Measurements from ENCODE around the gene SRSF3. TPM values are rescaled to one million over a fixed set of nuclear protein-coding genes. Genes with fewer than 3 reads are reported as not detected.
A peak's percentile ranks its signal among the peaks of the same experiment; 100 is the strongest.

SRSF3 gene
- total RNA-seq, 4 donors from 2014 or later = 101 to 156 (median 142) TPM

DNA sequence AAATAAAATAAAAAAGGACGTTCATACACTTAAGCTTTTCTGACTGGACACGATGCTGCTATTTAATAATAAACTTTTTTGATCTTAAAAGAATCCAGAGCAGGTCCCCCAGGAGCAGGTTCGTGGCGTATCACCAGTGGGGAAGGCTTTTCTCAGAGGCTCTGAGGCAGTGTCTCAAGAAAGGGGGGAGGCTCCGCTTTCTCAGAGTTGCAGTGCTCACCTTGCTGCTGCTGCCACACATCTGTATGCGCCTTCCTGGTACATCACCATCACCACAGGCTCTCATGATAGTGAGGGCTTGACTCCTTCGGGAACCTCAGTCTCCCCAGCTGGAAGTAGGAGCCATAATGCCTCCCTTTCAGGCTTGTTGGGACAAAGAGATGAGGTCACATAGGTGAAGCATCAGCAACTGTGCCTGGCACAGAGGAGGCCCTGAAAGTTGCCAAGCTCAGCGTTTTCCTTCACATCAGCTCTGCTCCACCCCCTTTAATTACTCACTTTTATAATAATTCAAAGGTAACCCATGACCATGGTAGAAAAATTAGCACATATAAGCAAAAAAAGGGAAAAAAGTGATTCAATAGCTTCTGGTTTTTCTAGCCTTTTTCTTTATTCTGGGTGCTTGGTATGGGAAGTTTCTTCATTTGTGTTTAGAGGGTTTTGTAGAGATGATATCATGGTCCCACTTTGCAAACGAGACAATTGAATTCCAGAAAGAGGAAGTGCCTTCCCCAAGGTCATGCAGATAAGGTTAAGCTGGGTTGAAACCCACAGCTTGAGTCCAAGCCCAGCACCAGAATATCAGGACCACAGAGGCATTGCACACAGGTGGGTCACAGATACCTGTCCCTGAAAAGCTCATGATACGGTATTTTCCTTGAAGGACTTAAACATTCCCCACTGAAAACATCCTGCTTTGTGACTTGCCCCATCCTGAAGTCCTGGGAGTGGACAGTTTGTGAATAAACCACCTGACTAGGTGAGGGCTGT, 24.5 kb downstream of the SRSF3 start:
- no peak overlapping the region for H3K4me3 ChIP-seq
- peaks cover 0 to 44% (median 9%) of the 10 kb centered on the region in 4 donors for H3K4me1 ChIP-seq
- H3K9me3 ChIP-seq = no peaks in the 10 kb centered on the region
- TF ChIP-seq POLR2A (IDR thresholded peaks at IDR 0.05) = no peak
- TF ChIP-seq, protein P1, sequence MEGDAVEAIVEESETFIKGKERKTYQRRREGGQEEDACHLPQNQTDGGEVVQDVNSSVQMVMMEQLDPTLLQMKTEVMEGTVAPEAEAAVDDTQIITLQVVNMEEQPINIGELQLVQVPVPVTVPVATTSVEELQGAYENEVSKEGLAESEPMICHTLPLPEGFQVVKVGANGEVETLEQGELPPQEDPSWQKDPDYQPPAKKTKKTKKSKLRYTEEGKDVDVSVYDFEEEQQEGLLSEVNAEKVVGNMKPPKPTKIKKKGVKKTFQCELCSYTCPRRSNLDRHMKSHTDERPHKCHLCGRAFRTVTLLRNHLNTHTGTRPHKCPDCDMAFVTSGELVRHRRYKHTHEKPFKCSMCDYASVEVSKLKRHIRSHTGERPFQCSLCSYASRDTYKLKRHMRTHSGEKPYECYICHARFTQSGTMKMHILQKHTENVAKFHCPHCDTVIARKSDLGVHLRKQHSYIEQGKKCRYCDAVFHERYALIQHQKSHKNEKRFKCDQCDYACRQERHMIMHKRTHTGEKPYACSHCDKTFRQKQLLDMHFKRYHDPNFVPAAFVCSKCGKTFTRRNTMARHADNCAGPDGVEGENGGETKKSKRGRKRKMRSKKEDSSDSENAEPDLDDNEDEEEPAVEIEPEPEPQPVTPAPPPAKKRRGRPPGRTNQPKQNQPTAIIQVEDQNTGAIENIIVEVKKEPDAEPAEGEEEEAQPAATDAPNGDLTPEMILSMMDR (IDR thresholded peaks at IDR 0.05) = no peak
- peak overlapping the region in 3 of 4 donors; percentile 15 to 83 (median 42) for H3K27ac ChIP-seq
- no peaks in the 10 kb centered on the region for H3K36me3 ChIP-seq
- peak in 2 of 3 donors; percentile 45 to 62 for DNase-seq
- no peaks in the 10 kb centered on the region for H3K27me3 ChIP-seq

DNA sequence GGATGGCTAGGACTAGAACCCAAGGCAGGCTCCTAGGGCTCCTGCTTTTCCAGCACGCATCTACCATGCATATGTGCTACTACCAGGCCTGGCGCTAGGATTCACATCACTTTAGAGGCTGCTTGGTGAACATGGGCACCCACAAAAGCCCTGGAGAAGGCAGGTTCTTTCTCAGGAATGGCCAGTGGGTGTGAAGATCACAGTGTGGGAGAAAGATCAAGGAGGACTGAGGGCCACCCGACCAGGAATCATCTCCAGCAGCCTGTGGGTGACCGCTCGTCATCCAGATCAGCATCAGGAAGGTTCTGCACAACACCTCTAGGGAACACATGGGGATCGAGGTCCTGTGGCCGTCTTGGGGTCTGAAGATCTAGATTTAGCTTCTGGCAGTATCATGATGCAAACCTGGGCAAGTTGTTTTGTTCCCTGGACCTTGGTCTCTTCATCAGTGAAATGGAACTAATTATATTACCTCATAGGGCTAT, 27.3 kb downstream of the SRSF3 start:
- H3K4me1 ChIP-seq = peaks cover 0 to 59% (median 11%) of the 10 kb centered on the region in 4 donors
- no peaks in the 10 kb centered on the region for H3K27me3 ChIP-seq
- H3K4me3 ChIP-seq = no peak overlapping the region
- H3K9me3 ChIP-seq = no peaks in the 10 kb centered on the region
- H3K36me3 ChIP-seq = no peaks in the 10 kb centered on the region
- peak in 2 of 3 donors; percentile 47 to 59 for DNase-seq
- peak in 1 of 2 donors; percentile 24 for TF ChIP-seq POLR2A (IDR thresholded peaks at IDR 0.05)
- TF ChIP-seq, protein P1 (IDR thresholded peaks at IDR 0.05) = no peak
- H3K27ac ChIP-seq = peak overlapping the region in 3 of 4 donors; percentile 19 to 88 (median 65)

GRCh38 chr6:36622901-36623546, 28.9 kb downstream of the SRSF3 start:
- H3K4me1 ChIP-seq = peaks cover 0 to 50% (median 13%) of the 10 kb centered on the region in 4 donors
- no peaks in the 10 kb centered on the region for H3K27me3 ChIP-seq
- no peak overlapping the region for H3K4me3 ChIP-seq
- TF ChIP-seq, protein P1 (IDR thresholded peaks at IDR 0.05) = no peak
- TF ChIP-seq POLR2A (IDR thresholded peaks at IDR 0.05) = no peak
- peak in 2 of 3 donors; percentile 38 to 41 for DNase-seq
- no peaks in the 10 kb centered on the region for H3K36me3 ChIP-seq
- peak overlapping the region; percentile 30 to 88 (median 60) for H3K27ac ChIP-seq
- no peaks in the 10 kb centered on the region for H3K9me3 ChIP-seq

GRCh38 chr6:36623547-36624459, 29.6 kb downstream of the SRSF3 start:
- peak overlapping the region; percentile 30 to 88 (median 60) for H3K27ac ChIP-seq
- H3K36me3 ChIP-seq = no peaks in the 10 kb centered on the region
- DNase-seq = peak; percentile 80 to 95 (median 94)
- H3K4me3 ChIP-seq = peak overlapping the region in 1 of 4 donors; percentile 5
- no peaks in the 10 kb centered on the region for H3K9me3 ChIP-seq
- peaks cover 0 to 51% (median 13%) of the 10 kb centered on the region in 4 donors for H3K4me1 ChIP-seq
- peak; percentile 85 to 89 for TF ChIP-seq POLR2A (IDR thresholded peaks at IDR 0.05)
- TF ChIP-seq, protein P1 (IDR thresholded peaks at IDR 0.05) = peak; percentile 77 to 96 (median 92)
- no peaks in the 10 kb centered on the region for H3K27me3 ChIP-seq
